Activated CD8-positive, alpha-beta memory T cell treated with anti-CD3 and anti-CD28 coated beads, Interleukin-2, amount 50 U/mL, for 1 hour (primary cell): Measurements from ENCODE around the gene SRC.

Source experiments
- DNase-seq: peaks from one replicate; pipeline ENCODE4 v3.0.0-alpha.2; 2020; ENCODE audit errors: extremely low read depth

SRC gene

GRCh38 chr20:37452236-37452635, 106.3 kb downstream of the SRC start:
- no peak for DNase-seq

- DNase-seq = no peak
Observed at GRCh38 chr20:37453288-37453687, 107.3 kb downstream of the SRC start.

- no peak for DNase-seq
Observed at GRCh38 chr20:37453836-37454235, 107.9 kb downstream of the SRC start.

- no peak for DNase-seq
Observed at GRCh38 chr20:37454636-37455385, 108.9 kb downstream of the SRC start.
